GM23338 (cell line): ENCODE measurements around the gene RPS2. TPM values are rescaled to one million over a fixed set of nuclear protein-coding genes. Genes with fewer than 3 reads are reported as not detected.
A peak's percentile ranks its signal among the peaks of the same experiment; 100 is the strongest.

Experiments used
- ATAC-seq: fragments of 200-7000 bp; cut with Tn5 transposase; 3 replicates; pipeline ENCODE4 v1.9.1; 2020
- DNase-seq: peaks from one replicate; pipeline ENCODE4 v3.0.0-alpha.2; 2015; ENCODE audit warnings: low spot score
- H2AFZ ChIP-seq: fragments of 200-600 bp; sonication (generic); 2 replicates; pipeline ENCODE4 v1.8.0; 2016; ENCODE audit warnings: antibody characterized with exemption, mild to moderate bottlenecking, moderate library complexity
- H3F3A ChIP-seq: fragments of 200-600 bp; sonication (generic); replicated peaks from 2 replicates; pipeline ENCODE4 v1.8.0; 2017; ENCODE audit warnings: antibody characterized with exemption, mixed run types, low read depth
- H3K27ac ChIP-seq: fragments of 200-600 bp; sonication (generic); 2 replicates; pipeline ENCODE4 v1.6.1; 2016; ENCODE audit warnings: low read depth
- H3K27me3 ChIP-seq: fragments of 200-600 bp; sonication (generic); 2 replicates; pipeline ENCODE4 v1.8.0; 2016; ENCODE audit warnings: mild to moderate bottlenecking, mixed run types, moderate library complexity; ENCODE audit not compliant: insufficient read depth
- H3K36me3 ChIP-seq: fragments of 200-600 bp; sonication (generic); 2 replicates; pipeline ENCODE4 v1.8.0; 2016; ENCODE audit warnings: mild to moderate bottlenecking; ENCODE audit not compliant: insufficient read depth
- H3K4me1 ChIP-seq: fragments of 200-600 bp; sonication (generic); 2 replicates; pipeline ENCODE4 v1.8.0; 2016; ENCODE audit warnings: mild to moderate bottlenecking, moderate library complexity; ENCODE audit not compliant: insufficient read depth
- H3K4me2 ChIP-seq: fragments of 200-600 bp; sonication (generic); 2 replicates; pipeline ENCODE4 v1.7.1; 2017; ENCODE audit warnings: mixed run types
- H3K4me3 ChIP-seq: fragments of 200-600 bp; sonication (generic); 2 replicates; pipeline ENCODE4 v1.6.1; 2016; ENCODE audit warnings: mixed run types
- H3K79me2 ChIP-seq: fragments of 200-600 bp; sonication (generic); replicated peaks from 2 replicates; pipeline ENCODE4 v1.8.0; 2017; ENCODE audit warnings: mild to moderate bottlenecking; ENCODE audit not compliant: insufficient read depth
- H3K9me2 ChIP-seq: fragments of 200-600 bp; sonication (generic); 2 replicates; pipeline ENCODE4 v1.8.0; 2017; ENCODE audit not compliant: insufficient read depth
- H4K20me1 ChIP-seq: fragments of 200-600 bp; sonication (generic); replicated peaks from 2 replicates; pipeline ENCODE4 v1.8.0; 2017; ENCODE audit warnings: mild to moderate bottlenecking; ENCODE audit not compliant: insufficient read depth
- H3K27ac Mint-ChIP-seq: 2 replicates; pipeline ENCODE4 v1.8.0; 2020; ENCODE audit warnings: inconsistent platforms, mild to moderate bottlenecking, moderate library complexity, mixed read lengths
- H3K27me3 Mint-ChIP-seq: 3 replicates; pipeline ENCODE4 v1.8.0; 2022; ENCODE audit warnings: low read depth, mild to moderate bottlenecking, moderate library complexity, mixed read lengths, inconsistent platforms; ENCODE audit not compliant: insufficient read depth, poor library complexity
- H3K36me3 Mint-ChIP-seq: 3 replicates; pipeline ENCODE4 v1.8.0; 2021; ENCODE audit warnings: low read depth, mild to moderate bottlenecking, inconsistent platforms, moderate library complexity, mixed read lengths
- H3K4me1 Mint-ChIP-seq: 3 replicates; pipeline ENCODE4 v1.8.0; 2020; ENCODE audit warnings: mild to moderate bottlenecking, inconsistent platforms, mixed read lengths
- H3K4me3 Mint-ChIP-seq: 3 replicates; pipeline ENCODE4 v1.8.0; 2021; ENCODE audit warnings: moderate library complexity, mild to moderate bottlenecking, inconsistent platforms, mixed read lengths
- H3K9me3 Mint-ChIP-seq: 3 replicates; pipeline ENCODE4 v1.8.0; 2020; ENCODE audit warnings: moderate library complexity, mild to moderate bottlenecking, inconsistent platforms, mixed read lengths
- CREB1 ChIP-seq: fragments of 250-450 bp; sonication (Bioruptor Pico); IDR thresholded peaks from 2 replicates; pipeline ENCODE4 v1.5.0; 2020; ENCODE audit warnings: low read depth, mild to moderate bottlenecking, moderate library complexity
- CTCF ChIP-seq, 2 experiments: fragments of 200-600 bp in 1 of 2; sonication (generic) in 1 of 2; conservative IDR thresholded peaks; 2 replicates each; pipeline versions ENCODE4 v1.5.1 to v1.6.1; 2016 to 2017; ENCODE audit warnings: antibody characterized with exemption in 2 of 2, low read depth in 2 of 2, mild to moderate bottlenecking in 2 of 2, moderate library complexity in 1 of 2
- ETS1 ChIP-seq: IDR thresholded peaks from 2 replicates; pipeline ENCODE4 v1.6.1; 2016; ENCODE audit warnings: antibody characterized with exemption
- EZH2 ChIP-seq: fragments of 200-600 bp; sonication (generic); IDR thresholded peaks from one replicate; pipeline ENCODE4 v1.8.0; 2017; ENCODE audit warnings: antibody characterized with exemption, mild to moderate bottlenecking, low read depth; ENCODE audit not compliant: unreplicated experiment
- EZH2phosphoT487 ChIP-seq: fragments of 200-600 bp; sonication (generic); IDR thresholded peaks from one replicate; pipeline ENCODE4 v1.8.1; 2018; ENCODE audit warnings: antibody characterized with exemption; ENCODE audit not compliant: unreplicated experiment
- JUNB ChIP-seq: IDR thresholded peaks from one replicate; pipeline ENCODE4 v1.6.1; 2016; ENCODE audit warnings: antibody characterized with exemption; ENCODE audit not compliant: unreplicated experiment
- NANOG ChIP-seq: IDR thresholded peaks from 2 replicates; pipeline ENCODE4 v1.6.1; 2016; ENCODE audit warnings: antibody characterized with exemption, borderline replicate concordance
- POLR2AphosphoS5 ChIP-seq: IDR thresholded peaks from 2 replicates; pipeline ENCODE4 v1.6.1; 2016; ENCODE audit warnings: antibody characterized with exemption, low read depth
- ZNF114 ChIP-seq: fragments of 250-450 bp; sonication (Bioruptor Pico); IDR thresholded peaks from 2 replicates; pipeline ENCODE4 v1.5.0; 2020; ENCODE audit warnings: mild to moderate bottlenecking, moderate library complexity
- ZNF462 ChIP-seq: fragments of 250-450 bp; sonication (Bioruptor Pico); IDR thresholded peaks from 2 replicates; pipeline ENCODE4 v1.5.0; 2020; ENCODE audit warnings: mild to moderate bottlenecking, moderate library complexity
- polyA plus RNA-seq: library from polyadenylated mRNA; unstranded; fragments of >200 nt; fragmentation: Nextera tagmentation; extraction: Ambion mirVana; gene quantifications from 2 replicates; pipeline ENCODE4 v1.2.1, GENCODE V29; 2016
- total RNA-seq: library from RNA; depleted of rRNA; stranded (reverse); fragments of >200 nt; shearing (Covaris generic); gene quantifications from 2 replicates; pipeline ENCODE4 v1.2.3, GENCODE V29; 2014

The RPS2 gene
- total and polyA plus RNA-seq, 2 experiments from 2014 or later: 3,786 to 3,992 TPM

- no peak for TF ChIP-seq ZNF462 (CRISPR knock-in tag)
- TF ChIP-seq JUNB: no peak
- no peak for TF ChIP-seq ETS1
- TF ChIP-seq ZNF114 (CRISPR knock-in tag): no peak
- TF ChIP-seq EZH2phosphoT487: no peak
These were observed 26.5 kb upstream of the RPS2 start (continued) for GRCh38 chr16:1991135-1991551.

GRCh38 chr16:1990351-1991134 lies 25.9 kb upstream of the RPS2 start:
- peak; percentile 15 for ATAC-seq
- peak overlapping the region; percentile 97 for H3K4me2 ChIP-seq
- TF ChIP-seq NANOG (no peak), POLR2AphosphoS5 (0 out of 2 replicates have a peak, but pooled peaks have one; percentile 38), CREB1 (CRISPR knock-in tag) (peak; percentile 94), CTCF (conservative IDR thresholded peaks at IDR 0.05; ENCODE audit: low read depth in 2 of 2) (no peak), EZH2 (peak; percentile 40)

More at GRCh38 chr16:1990351-1991134, 25.9 kb upstream of the RPS2 start:
- Mint-ChIP-seq H3K27ac (no peak overlapping the region), H3K4me3 (peak overlapping the region; percentile 74), H3K27me3 (peaks cover 42% of the 10 kb centered on the region), H3K9me3 (no peaks in the 10 kb centered on the region), H3K36me3 (peaks cover 16% of the 10 kb centered on the region), H3K4me1 (peaks cover 15% of the 10 kb centered on the region)
- Histone ChIP-seq H3K27me3 (peaks cover 33% of the 10 kb centered on the region), H3K36me3 (no peaks in the 10 kb centered on the region), H4K20me1 (no peaks in the 10 kb centered on the region; the same call in 1 of the 2 replicates), H3K4me1 (peaks cover 7% of the 10 kb centered on the region; the same call in 1 of the 2 replicates), H3F3A (peaks cover 20% of the 10 kb centered on the region), H3K4me3 (peak overlapping the region; percentile 86), H3K79me2 (peaks cover 4% of the 10 kb centered on the region), H2AFZ (peak overlapping the region; percentile 89), H3K27ac (no peak overlapping the region), H3K9me2 (no peaks in the 10 kb centered on the region)
- peak; percentile 89 for DNase-seq
